ENCODE data around the gene TMEM175.

Gene TMEM175

GRCh38 chr4:948101-948935, 16.1 kb downstream of the TMEM175 start:
- no peak for DNase-seq

- DNase-seq: no peak
These were observed 16.7 kb downstream of the TMEM175 start for GRCh38 chr4:948936-949300.

- DNase-seq: no peak
These were observed 17.4 kb downstream of the TMEM175 start for GRCh38 chr4:949656-950055.

- no peak for DNase-seq
These were observed 18.1 kb downstream of the TMEM175 start for GRCh38 chr4:950136-951020.

GRCh38 chr4:951186-951585, 18.9 kb downstream of the TMEM175 start:
- no peak for DNase-seq

GRCh38 chr4:951594-952468, 19.6 kb downstream of the TMEM175 start:
- no peak for DNase-seq

- no peak for DNase-seq
These were observed 20.8 kb downstream of the TMEM175 start for GRCh38 chr4:952881-953573.

- no peak for DNase-seq
These were observed 21.3 kb downstream of the TMEM175 start for GRCh38 chr4:953574-953915.

- DNase-seq: no peak
These were observed 22.2 kb downstream of the TMEM175 start for GRCh38 chr4:954211-955020.

GRCh38 chr4:955161-955921, 23.1 kb downstream of the TMEM175 start:
- no peak for DNase-seq

- no peak for DNase-seq
These were observed 23.7 kb downstream of the TMEM175 start for GRCh38 chr4:955931-956381.

GRCh38 chr4:956531-957230, 24.4 kb downstream of the TMEM175 start:
- no peak for DNase-seq

- no peak for DNase-seq
These were observed 24.9 kb downstream of the TMEM175 start for GRCh38 chr4:957231-957580.

- no peak for DNase-seq
These were observed 25.5 kb downstream of the TMEM175 start for GRCh38 chr4:957581-958313.

- no peak for DNase-seq
These were observed 26.0 kb downstream of the TMEM175 start for GRCh38 chr4:958314-958665.

- no peak for DNase-seq
These were observed 26.6 kb downstream of the TMEM175 start for GRCh38 chr4:958696-959337.

GRCh38 chr4:959338-960139, 27.3 kb downstream of the TMEM175 start:
- no peak for DNase-seq

- no peak for DNase-seq
These were observed 27.9 kb downstream of the TMEM175 start for GRCh38 chr4:960140-960635.

All from femur (tissue), 1 donor.